ENCODE data around the gene SUCLG1.

GRCh38 chr2:84421197-84421596 lies 37.9 kb downstream of the SUCLG1 start:
- TF ChIP-seq ZNF274 (IDR thresholded peaks at IDR 0.05; ENCODE audit: low read depth, low read length), result no peak
- no peak for TF ChIP-seq SUZ12 (IDR thresholded peaks at IDR 0.05; ENCODE audit: extremely low read depth, insufficient read depth, insufficient read length)

All from NT2/D1 (cell line).